Superior temporal gyrus (tissue), 1 donor: Measurements from ENCODE around the gene APH1B.
"Not testable (repeated sequence)": the region's sequence is repeated elsewhere in the genome, so short reads cannot be mapped to it uniquely, and the experiment has no call there.

ENCODE experiments used
- DNase-seq: peaks from one replicate; pipeline ENCODE4 v3.0.0-alpha.2; 2016; ENCODE audit errors: extremely low spot score

APH1B gene

GRCh38 chr15:63330926-63331325 is 53.5 kb downstream of the APH1B start:
- DNase-seq: no peak

GRCh38 chr15:63331456-63331855 is 54.1 kb downstream of the APH1B start:
- DNase-seq: no peak

- no peak for DNase-seq
Observed at GRCh38 chr15:63332367-63333124, 55.1 kb downstream of the APH1B start.

- DNase-seq: no peak
Observed at GRCh38 chr15:63334821-63335220, 57.4 kb downstream of the APH1B start.

GRCh38 chr15:63335543-63336240 is 58.3 kb downstream of the APH1B start:
- no peak for DNase-seq

GRCh38 chr15:63337046-63337445 is 59.6 kb downstream of the APH1B start:
- no peak for DNase-seq

- no peak for DNase-seq
Observed at GRCh38 chr15:63338170-63338569, 60.8 kb downstream of the APH1B start.

- no peak for DNase-seq
Observed at GRCh38 chr15:63339006-63339766, 61.8 kb downstream of the APH1B start.

- DNase-seq: no peak
Observed at GRCh38 chr15:63339836-63340235, 62.4 kb downstream of the APH1B start.

GRCh38 chr15:63340353-63340752 is 62.9 kb downstream of the APH1B start:
- DNase-seq: no peak

GRCh38 chr15:63340878-63341277 is 63.5 kb downstream of the APH1B start:
- no peak for DNase-seq

GRCh38 chr15:63341898-63342297 is 64.5 kb downstream of the APH1B start:
- no peak for DNase-seq

GRCh38 chr15:63342996-63343562 is 65.7 kb downstream of the APH1B start:
- not testable (repeated sequence) for DNase-seq

GRCh38 chr15:63344731-63345390 is 67.5 kb downstream of the APH1B start:
- DNase-seq: no peak

- DNase-seq: no peak
Observed at GRCh38 chr15:63345391-63345752, 68.0 kb downstream of the APH1B start.

- DNase-seq: no peak
Observed at GRCh38 chr15:63347074-63347857, 69.9 kb downstream of the APH1B start.

GRCh38 chr15:63348392-63348791 is 71.0 kb downstream of the APH1B start:
- peak; percentile 67 for DNase-seq

- no peak for DNase-seq
Observed at GRCh38 chr15:63349156-63349555, 71.8 kb downstream of the APH1B start.

GRCh38 chr15:63349621-63350020 is 72.2 kb downstream of the APH1B start:
- DNase-seq: no peak

GRCh38 chr15:63350178-63350621 is 72.8 kb downstream of the APH1B start:
- DNase-seq: no peak

- no peak for DNase-seq
Observed at GRCh38 chr15:63351170-63351569, 73.8 kb downstream of the APH1B start.
